Epithelial cell of proximal tubule (primary cell): Measurements from ENCODE around the gene PRADC1. TPM values are rescaled to one million over a fixed set of nuclear protein-coding genes. Genes with fewer than 3 reads are reported as not detected.
A peak's percentile ranks its signal among the peaks of the same experiment; 100 is the strongest.

Source experiments
- DNase-seq: peaks from one replicate; pipeline ENCODE4 v3.0.0-alpha.2; 2011; ENCODE audit warnings: low read depth
- H3K4me3 ChIP-seq: 2 replicates; pipeline ENCODE4 v1.5.1; 2011; ENCODE audit warnings: low read depth, mild to moderate bottlenecking, low read length
- CTCF ChIP-seq: conservative IDR thresholded peaks from 2 replicates; pipeline ENCODE4 v1.5.1; 2012; ENCODE audit warnings: low read depth, mild to moderate bottlenecking, low read length
- total RNA-seq: library from RNA; depleted of rRNA; stranded (reverse); fragments of >200 nt; gene quantifications from 2 replicates; pipeline ENCODE4 v1.2.3, GENCODE V29; 2015

Gene PRADC1
- total RNA-seq, 1 donor from 2014 or later: 5.0 TPM

- no peak for DNase-seq
- no peak overlapping the region for H3K4me3 ChIP-seq
- TF ChIP-seq CTCF: no peak
Observed at GRCh38 chr2:73246850-73247249, 13.8 kb upstream of the PRADC1 start.

GRCh38 chr2:73244580-73244979 lies 11.5 kb upstream of the PRADC1 start:
- DNase-seq: no peak
- no peak for TF ChIP-seq CTCF

GRCh38 chr2:73243884-73244570 lies 11.0 kb upstream of the PRADC1 start:
- TF ChIP-seq CTCF: no peak
- no peak overlapping the region for H3K4me3 ChIP-seq

More at GRCh38 chr2:73244580-73244979, 11.5 kb upstream of the PRADC1 start:
- H3K4me3 ChIP-seq: no peak overlapping the region

GRCh38 chr2:73239776-73240175 lies 6.7 kb upstream of the PRADC1 start:
- TF ChIP-seq CTCF: no peak
- no peak overlapping the region for H3K4me3 ChIP-seq
- no peak for DNase-seq

More at GRCh38 chr2:73243884-73244570, 11.0 kb upstream of the PRADC1 start:
- DNase-seq: peak; percentile 10

GRCh38 chr2:73238976-73239375 lies 5.9 kb upstream of the PRADC1 start:
- DNase-seq: no peak
- TF ChIP-seq CTCF: no peak
- H3K4me3 ChIP-seq: no peak overlapping the region

GRCh38 chr2:73238149-73238548 lies 5.1 kb upstream of the PRADC1 start:
- no peak for DNase-seq
- TF ChIP-seq CTCF: no peak

GRCh38 chr2:73237168-73237567 lies 4.1 kb upstream of the PRADC1 start:
- no peak for DNase-seq
- TF ChIP-seq CTCF: no peak
- no peak overlapping the region for H3K4me3 ChIP-seq

More at GRCh38 chr2:73238149-73238548, 5.1 kb upstream of the PRADC1 start:
- H3K4me3 ChIP-seq: no peak overlapping the region
